22Rv1 (cell line): ENCODE data around the gene SLC16A13.

ENCODE experiments used
- H3K27ac ChIP-seq: fragments of 450-650 bp; 2 replicates; pipeline ENCODE4 v1.5.1; 2017
- CTCF ChIP-seq: fragments of 450-650 bp; IDR thresholded peaks from 2 replicates; pipeline ENCODE4 v1.5.1; 2017; ENCODE audit warnings: mild to moderate bottlenecking
- ZFX ChIP-seq: fragments of 450-650 bp; IDR thresholded peaks from 2 replicates; pipeline ENCODE4 v1.6.1; 2017; ENCODE audit warnings: antibody characterized with exemption, borderline replicate concordance

Gene SLC16A13

GRCh38 chr17:7016418-7016817 is 19.4 kb upstream of the SLC16A13 start:
- TF ChIP-seq ZFX (no peak), CTCF (no peak)
- H3K27ac ChIP-seq: peak overlapping the region; percentile 93

- TF ChIP-seq ZFX (no peak), CTCF (no peak)
- peak overlapping the region; percentile 93 for H3K27ac ChIP-seq
Measured at GRCh38 chr17:7016886-7017826, 18.7 kb upstream of the SLC16A13 start.

GRCh38 chr17:7017827-7018200 is 18.0 kb upstream of the SLC16A13 start:
- TF ChIP-seq ZFX (no peak), CTCF (no peak)
- H3K27ac ChIP-seq: peak overlapping the region; percentile 93

GRCh38 chr17:7018331-7018964 is 17.4 kb upstream of the SLC16A13 start:
- TF ChIP-seq ZFX (no peak), CTCF (no peak)
- peak overlapping the region; percentile 93 for H3K27ac ChIP-seq

- TF ChIP-seq CTCF (no peak), ZFX (no peak)
- H3K27ac ChIP-seq: peak overlapping the region; percentile 93
Measured at GRCh38 chr17:7019367-7019766, 16.4 kb upstream of the SLC16A13 start.

GRCh38 chr17:7019839-7020519 is 15.8 kb upstream of the SLC16A13 start:
- TF ChIP-seq CTCF (no peak), ZFX (no peak)
- peak overlapping the region; percentile 93 for H3K27ac ChIP-seq
